GM12874 (cell line): ENCODE data around the gene SHBG.

ENCODE experiments used
- TF ChIP-seq, protein P1 (sequence below): IDR thresholded peaks from 2 replicates; pipeline ENCODE4 v1.5.1; 2011; ENCODE audit warnings: low read depth, mild to moderate bottlenecking, control low read depth, low read length, moderate library complexity; ENCODE audit not compliant: insufficient read depth

The SHBG gene

DNA sequence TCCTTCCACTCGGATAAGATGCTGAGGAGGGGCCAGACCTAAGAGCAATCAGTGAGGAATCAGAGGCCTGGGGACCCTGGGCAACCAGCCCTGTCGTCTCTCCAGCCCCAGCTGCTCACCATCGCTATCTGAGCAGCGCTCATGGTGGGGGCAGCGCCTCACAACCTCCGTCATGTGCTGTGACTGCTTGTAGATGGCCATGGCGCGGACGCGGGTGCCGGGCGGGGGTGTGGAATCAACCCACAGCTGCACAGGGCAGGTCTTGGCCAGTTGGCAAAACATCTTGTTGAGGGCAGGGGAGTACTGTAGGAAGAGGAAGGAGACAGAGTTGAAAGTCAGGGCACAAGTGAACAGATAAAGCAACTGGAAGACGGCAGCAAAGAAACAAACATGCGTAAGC lies 45.0 kb downstream of the SHBG start:
- TF ChIP-seq, protein P1, sequence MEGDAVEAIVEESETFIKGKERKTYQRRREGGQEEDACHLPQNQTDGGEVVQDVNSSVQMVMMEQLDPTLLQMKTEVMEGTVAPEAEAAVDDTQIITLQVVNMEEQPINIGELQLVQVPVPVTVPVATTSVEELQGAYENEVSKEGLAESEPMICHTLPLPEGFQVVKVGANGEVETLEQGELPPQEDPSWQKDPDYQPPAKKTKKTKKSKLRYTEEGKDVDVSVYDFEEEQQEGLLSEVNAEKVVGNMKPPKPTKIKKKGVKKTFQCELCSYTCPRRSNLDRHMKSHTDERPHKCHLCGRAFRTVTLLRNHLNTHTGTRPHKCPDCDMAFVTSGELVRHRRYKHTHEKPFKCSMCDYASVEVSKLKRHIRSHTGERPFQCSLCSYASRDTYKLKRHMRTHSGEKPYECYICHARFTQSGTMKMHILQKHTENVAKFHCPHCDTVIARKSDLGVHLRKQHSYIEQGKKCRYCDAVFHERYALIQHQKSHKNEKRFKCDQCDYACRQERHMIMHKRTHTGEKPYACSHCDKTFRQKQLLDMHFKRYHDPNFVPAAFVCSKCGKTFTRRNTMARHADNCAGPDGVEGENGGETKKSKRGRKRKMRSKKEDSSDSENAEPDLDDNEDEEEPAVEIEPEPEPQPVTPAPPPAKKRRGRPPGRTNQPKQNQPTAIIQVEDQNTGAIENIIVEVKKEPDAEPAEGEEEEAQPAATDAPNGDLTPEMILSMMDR: no peak

DNA sequence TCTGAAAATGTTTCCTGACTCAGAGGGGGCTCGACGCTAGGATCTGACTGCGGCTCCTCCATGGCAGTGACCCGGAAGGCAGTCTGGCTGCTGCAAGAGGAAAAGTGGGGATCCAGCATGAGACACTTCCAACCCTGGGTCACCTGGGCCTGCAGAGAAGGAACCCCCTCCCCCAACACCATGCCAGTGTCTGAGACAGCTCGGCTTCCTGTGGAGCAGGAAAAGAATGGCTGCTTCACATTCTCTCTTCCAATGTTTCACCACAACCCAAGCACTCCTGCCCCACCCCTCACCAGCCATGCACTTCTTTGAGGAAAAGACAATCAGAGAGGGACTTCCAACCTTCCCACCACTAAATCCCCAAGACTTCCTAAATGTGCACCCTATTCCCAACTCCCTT lies 46.6 kb downstream of the SHBG start:
- TF ChIP-seq, protein P1: no peak

DNA sequence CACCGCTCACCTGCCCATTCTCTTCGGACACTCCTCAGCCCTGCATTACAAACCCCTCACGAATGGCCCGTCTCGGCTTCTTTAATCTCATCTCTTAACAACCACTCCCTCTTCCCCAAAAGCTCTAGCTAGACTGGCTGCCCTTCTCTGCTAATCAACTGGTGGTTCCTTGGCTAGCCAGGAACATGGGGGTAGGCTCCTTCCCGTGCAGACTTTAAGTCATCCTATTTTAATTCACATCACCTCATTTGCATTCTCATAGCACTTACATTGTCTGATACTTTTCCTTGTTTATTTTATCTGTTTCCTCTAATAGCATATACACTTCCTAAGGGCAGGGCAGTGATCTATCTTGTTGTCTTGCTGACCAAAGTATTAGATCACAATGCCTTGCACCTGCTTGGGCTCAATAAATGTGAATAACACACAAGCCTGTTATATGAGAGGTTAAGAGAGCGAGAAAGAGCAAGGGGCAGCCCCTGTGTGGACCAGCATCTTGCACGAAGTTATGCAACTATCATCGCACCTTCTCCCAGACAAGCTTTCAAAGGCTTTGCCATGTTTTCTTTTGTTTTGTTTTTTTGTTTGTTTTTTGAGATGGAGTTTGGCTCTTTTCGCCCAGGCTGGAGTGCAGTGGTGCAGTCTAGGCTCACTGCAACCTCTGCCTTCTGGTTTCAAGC lies 47.6 kb downstream of the SHBG start:
- TF ChIP-seq, protein P1: no peak
